Hematopoietic multipotent progenitor cell treated with erythropoietin and hydrocortisone succinate and interleukin-3 and kit ligand, for 15 days (in vitro differentiated cells): Measurements from ENCODE around the gene ALK.
"Not testable (repeated sequence)": the region's sequence is repeated elsewhere in the genome, so short reads cannot be mapped to it uniquely, and the experiment has no call there.

Experiments used
- DNase-seq: peaks from one replicate; pipeline ENCODE4 v3.0.0-alpha.2; 2015; ENCODE audit warnings: low spot score

The ALK gene

DNA sequence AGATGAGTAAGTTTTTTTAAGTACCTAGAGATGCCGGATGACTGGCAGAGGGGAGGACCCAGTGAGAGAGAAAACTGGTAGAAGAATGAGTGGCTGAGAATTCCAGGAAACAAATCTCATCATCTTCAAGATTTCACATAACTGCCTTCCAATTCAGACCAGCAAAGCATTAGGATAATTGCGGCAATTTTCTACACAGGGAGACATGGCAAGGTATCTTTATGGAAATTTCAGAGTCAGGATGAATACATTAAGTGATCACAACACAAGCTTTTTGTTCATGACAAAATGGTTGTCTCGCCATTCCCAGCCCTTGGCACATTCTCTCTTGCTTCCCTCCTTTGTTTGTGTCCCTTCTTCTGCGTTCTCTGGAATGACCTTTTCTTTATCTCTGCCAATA is 82.1 kb downstream of the ALK start:
- DNase-seq, result no peak

DNA sequence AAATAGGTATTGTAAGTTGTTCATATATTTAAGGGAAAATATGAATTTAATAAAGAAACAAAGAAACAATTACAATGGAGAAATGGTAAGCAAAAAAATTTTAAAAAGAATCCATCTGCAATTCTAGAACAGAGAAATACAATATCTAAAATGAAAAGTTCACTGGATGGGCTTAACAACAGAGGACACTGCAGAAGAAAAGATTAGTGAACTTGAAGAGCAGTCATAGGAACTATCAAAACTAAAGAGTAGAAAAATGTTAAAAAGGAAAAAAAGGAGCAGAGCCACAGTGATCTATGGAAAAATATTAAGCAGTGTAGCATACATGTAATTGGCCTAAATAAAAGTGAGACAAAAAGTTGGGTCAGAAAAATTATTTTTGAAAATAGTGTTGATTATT is 83.5 kb downstream of the ALK start:
- DNase-seq, result no peak

GRCh38 chr2:29834624-29835023 is 86.8 kb downstream of the ALK start:
- no peak for DNase-seq

DNA sequence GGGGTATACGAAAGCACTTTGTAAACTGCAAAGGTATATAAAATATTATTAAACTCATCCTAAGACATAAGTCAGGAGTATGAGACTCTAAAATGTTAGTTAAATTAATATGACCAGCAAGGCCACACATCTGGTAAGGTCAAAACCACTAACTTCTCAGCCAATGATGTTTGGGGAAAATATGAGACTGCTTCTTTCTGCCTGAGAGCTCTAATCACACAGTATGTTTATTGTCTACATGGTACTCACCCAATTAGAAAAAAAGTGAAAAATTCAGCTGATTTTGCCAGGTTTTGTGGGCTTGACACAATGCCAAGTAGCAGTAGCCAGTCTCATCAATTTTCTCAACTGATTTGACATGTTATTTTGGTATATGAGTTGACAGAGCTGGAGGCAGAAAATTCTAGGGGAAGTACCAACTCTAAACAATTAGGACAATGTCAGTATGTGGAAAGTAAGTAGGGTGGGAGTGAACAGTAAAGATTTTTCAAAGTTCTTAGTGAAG is 87.3 kb downstream of the ALK start:
- DNase-seq, result no peak

DNA sequence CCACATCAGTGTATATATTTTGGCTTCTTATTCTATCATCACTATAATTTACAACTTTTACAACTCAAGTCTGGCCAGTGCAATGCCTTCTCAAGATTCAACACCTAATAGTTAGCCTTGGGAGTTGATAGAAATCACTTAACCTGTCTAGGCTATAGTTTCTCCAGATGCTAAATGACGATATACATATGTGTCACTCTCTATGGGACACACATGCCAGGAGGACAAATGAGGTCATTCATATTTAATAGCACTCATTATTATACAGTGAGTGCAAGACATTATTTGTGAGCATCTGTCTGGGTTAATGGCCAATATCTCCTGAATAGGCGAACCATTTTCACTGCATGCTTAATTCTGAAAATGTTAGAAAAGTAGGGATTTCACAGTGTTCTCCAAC is 89.8 kb downstream of the ALK start:
- DNase-seq, result no peak

DNA sequence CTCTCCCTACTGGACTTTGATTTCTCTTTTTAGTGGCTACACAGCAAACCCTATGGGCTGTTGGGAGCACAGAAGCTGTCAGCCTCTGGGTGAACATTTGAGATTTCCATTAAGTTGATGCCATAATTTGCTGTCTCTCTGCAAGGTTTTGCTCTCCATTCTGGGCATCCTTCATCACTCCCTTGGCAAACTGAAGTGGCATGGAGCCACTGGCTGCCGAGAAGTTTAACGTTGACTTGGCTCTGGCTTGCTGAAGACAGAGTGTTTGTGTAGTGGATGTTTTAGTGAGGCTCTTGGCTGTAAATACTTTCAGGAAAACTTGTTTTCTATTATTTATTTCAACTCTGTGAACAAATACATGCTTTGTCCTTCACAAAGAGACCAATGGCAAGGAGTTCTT is 91.5 kb downstream of the ALK start:
- DNase-seq, result no peak

- DNase-seq, result not testable (repeated sequence)
Observed at GRCh38 chr2:29824145-29824544, 97.2 kb downstream of the ALK start.

- DNase-seq, result no peak
Observed at GRCh38 chr2:29821591-29821990, 99.8 kb downstream of the ALK start.

DNA sequence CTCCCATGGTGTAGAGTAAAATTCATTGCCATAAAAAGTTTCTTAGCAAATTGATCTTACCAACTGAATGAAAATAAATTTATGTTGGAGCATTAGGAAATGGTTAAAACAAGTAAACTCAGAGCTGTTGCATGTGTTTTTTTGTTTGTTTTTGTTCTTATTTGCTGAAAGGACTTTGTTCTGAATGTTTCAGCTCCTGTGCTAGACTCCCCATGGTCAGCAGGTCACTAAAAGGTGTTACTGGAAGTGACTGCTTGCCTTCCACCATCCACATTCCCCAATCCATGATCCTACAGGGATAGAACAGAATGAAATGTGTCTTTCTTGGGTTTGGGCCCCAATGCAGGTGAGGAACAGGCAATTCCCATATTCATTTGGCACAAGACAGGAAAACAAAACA is 101.8 kb downstream of the ALK start:
- no peak for DNase-seq

DNA sequence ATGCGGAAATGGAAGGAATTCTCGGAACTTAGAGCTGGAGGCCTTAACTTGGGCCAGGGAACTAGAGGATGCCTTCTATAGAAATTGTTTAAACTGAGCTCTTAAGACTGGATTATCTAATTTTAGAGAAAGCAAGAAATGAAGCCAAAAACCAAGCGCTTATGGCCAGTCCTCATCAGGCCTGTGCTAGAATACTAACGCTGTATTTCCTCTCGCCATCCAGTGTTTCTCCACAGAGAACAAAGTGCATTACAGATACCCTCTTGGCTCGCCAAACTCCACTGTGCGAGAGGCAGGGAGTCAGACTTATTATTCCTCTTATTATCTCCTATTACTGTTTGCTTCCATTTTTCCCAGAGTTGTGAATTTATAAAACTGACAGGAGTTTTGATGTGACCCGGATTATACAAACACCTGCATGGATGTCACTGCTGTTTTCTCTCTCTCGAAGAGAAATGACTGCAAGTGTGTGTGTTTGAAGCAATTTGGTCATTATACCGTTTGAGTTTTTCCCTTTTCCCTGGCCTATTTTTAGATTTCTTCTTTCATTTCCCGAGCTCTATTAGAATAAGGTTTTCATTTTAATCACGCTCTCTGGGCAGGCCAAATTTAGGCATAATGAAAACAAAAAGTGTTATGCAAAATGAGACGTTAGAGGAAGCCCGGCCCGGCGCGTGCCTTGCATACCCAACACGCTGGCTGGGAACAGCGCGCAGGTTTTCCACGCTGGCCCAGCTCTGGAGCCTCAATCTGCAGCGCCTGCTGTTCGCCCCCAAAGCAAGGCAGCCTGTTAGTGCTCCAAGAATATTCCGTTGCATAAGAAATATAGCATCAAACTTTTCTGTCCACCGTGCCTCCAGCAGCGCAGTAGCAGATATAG is 103.3 kb downstream of the ALK start:
- DNase-seq, result no peak

DNA sequence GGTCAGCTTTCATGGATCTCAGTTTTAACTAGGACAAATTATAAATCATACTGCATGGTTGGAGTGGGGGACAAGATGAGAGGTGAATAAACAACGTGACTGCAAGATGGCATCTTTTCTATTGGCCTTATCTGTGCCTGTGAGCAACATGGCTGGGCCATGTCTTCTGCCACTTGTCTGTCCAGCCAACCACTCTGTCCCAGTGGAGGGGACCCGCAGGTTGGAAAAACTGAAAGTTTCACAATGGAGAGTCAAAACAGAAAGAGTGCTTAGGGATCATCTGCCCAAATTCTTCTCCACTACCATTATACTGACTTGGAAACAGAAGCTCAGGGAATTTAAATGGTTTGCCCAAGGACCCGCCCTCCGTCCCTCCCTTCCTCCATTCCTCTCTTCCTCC is 104.1 kb downstream of the ALK start:
- no peak for DNase-seq

DNA sequence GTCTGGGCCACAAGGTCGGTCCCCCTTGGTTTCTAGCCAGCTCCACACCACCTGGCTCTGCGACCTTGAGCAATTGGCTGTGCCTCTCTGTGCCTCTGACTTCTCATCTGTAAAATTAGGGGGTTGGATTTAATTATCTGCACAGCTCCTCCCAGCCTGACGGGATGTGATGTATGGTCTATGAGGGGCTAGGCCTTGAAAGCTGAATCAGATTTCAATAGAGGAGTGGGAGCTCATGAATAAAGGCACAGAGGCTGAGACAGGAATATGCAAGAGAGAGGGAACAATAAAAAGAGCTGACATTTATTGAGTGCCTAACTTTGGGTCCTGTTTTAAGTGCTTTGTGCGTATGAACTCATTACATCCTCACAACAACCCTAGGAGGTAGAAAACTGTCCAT is 104.7 kb downstream of the ALK start:
- no peak for DNase-seq

- no peak for DNase-seq
Observed at GRCh38 chr2:29811378-29811777, 110.0 kb downstream of the ALK start.

DNA sequence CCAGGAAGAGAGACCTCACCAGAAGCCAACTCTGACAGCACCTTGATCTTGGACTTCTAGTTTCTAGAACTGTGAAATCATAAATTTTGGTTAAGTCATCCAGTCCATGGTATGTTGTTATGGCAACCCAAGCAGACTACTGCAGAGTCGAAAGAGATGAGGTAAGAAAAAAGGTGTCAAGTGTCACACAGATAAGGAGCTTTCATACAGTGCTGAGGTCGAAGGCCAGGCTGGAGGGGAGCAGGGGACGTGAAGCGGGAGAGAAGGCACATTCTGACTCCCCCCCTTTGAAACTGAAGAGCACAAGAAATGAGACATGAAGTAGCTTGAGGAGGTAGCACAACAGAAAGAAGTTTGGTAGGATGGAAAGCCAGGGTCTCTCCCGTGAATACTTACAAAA is 110.4 kb downstream of the ALK start:
- no peak for DNase-seq

DNA sequence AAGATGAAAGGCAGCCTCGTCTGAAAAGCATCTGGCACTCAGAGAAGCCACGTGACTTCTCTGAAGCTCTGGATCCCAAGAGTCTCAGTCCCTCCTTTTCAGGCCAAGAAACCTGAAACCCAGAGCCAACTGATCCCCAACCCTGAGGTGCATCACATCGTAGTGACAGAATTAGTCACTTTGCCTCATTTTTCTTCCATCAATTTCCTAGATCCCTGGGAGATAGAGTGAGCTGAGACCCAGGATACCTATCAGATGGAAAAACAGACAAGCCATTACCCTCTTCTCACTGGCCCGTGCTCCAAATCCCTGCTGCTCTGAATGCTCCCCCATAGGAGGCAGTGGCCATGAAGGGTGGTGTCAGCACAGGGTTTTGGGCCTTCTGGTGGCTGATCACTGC is 113.1 kb downstream of the ALK start:
- no peak for DNase-seq

- DNase-seq, result no peak
Observed at GRCh38 chr2:29807082-29807481, 114.3 kb downstream of the ALK start.

- no peak for DNase-seq
Observed at GRCh38 chr2:29806461-29806860, 114.9 kb downstream of the ALK start.

DNA sequence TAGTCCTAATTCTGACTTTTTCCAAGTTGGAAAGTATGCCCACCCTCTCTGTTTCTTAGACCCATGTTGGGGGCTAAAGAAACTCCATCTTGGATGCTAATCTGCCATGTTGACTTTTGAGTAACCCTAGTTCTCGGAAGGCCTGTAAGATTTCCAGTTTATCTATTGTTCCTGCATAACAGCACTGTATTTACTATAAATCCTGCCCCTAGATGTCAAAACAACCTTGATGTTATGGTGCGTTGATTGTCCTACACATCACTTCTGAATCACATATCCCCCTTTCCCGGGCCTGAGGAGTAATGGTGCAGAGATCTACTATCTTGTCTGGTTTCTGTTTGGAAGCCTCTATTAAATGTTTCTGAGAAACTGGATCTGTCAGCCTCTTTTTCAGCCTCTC is 116.7 kb downstream of the ALK start:
- no peak for DNase-seq

DNA sequence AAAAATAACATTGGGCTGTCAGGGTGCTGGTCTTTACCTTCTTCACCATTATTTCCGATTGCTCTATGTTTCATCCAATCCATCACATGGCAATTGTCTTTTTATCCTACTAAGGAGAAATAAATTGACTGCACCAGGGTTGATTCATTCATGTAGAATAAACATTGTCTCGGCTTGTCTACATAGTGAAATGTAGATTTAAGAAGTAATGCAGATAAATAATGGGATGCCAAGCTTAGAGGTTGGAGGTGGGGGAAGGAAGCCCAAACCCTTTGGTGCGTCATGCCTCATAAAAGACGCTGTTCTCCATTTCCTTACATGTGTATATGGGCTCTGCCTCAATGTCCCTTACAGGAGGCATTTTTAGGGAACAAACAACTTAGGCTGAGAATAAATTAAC is 117.8 kb downstream of the ALK start:
- DNase-seq, result no peak

GRCh38 chr2:29802986-29803385 is 118.4 kb downstream of the ALK start:
- no peak for DNase-seq

DNA sequence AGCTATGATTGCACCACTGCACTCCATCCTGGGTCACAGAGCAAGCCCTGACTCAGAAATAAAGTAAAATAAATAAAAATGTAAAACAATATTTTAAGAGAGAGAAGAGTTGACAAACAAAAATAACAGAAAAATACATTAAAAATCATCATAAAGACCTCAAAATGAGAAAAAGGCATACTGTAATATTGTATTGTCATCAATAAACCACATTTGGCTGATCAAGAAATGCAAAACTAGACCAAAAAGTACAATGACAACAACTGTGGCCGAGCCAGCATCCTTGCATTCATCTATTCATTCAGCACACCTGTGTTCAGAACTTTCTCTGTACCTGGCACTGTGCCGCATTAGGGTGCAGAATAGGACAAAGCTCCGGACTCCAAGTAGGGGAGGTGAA is 121.8 kb downstream of the ALK start:
- no peak for DNase-seq

- DNase-seq, result no peak
Observed at GRCh38 chr2:29797916-29798315, 123.5 kb downstream of the ALK start.

- no peak for DNase-seq
Observed at GRCh38 chr2:29796446-29796845, 124.9 kb downstream of the ALK start.

GRCh38 chr2:29789911-29790485 is 131.4 kb downstream of the ALK start:
- DNase-seq, result no peak
